ENCODE results near the gene TFIP11. TPM values are rescaled to one million over a fixed set of nuclear protein-coding genes. Genes with fewer than 3 reads are reported as not detected.

TFIP11 gene
- total RNA-seq, 2 donors from 2014 or later, result 21.9 to 33.2 TPM

- peak; percentile 23 for DNase-seq (ENCODE audit: low spot score)
- H3K27ac ChIP-seq, result no peak overlapping the region
- H3K4me3 ChIP-seq, result no peak overlapping the region
- WGBS, result 50% methylated on average over 6 of the region's 6 CpGs
- intact Hi-C loops (cut with DNase I), result no loop called here
- peaks cover 0 to 5% of the 10 kb centered on the region in 2 donors for H3K36me3 ChIP-seq
- no peaks in the 10 kb centered on the region for H3K9me3 ChIP-seq
- H3K27me3 ChIP-seq (replicated peaks; ENCODE audit: insufficient read depth), result no peaks in the 10 kb centered on the region
- no peak for TF ChIP-seq POLR2A (IDR thresholded peaks at IDR 0.05)
- no peak for TF ChIP-seq CTCF (IDR thresholded peaks at IDR 0.05)
- peak; percentile 58 for TF ChIP-seq POLR2AphosphoS5 (IDR thresholded peaks at IDR 0.05)
- no peaks in the 10 kb centered on the region for H3K4me1 ChIP-seq (replicated peaks)
These were observed 52.1 kb downstream of the TFIP11 start for GRCh38 chr22:26460202-26460601.

GRCh38 chr22:26457661-26458272 is 54.5 kb downstream of the TFIP11 start:
- no peaks in the 10 kb centered on the region for H3K36me3 ChIP-seq
- DNase-seq (ENCODE audit: low spot score), result no peak
- no peak overlapping the region for H3K4me3 ChIP-seq
- H3K27me3 ChIP-seq (replicated peaks; ENCODE audit: insufficient read depth), result no peaks in the 10 kb centered on the region
- no peaks in the 10 kb centered on the region for H3K4me1 ChIP-seq (replicated peaks)
- WGBS, result 96% methylated on average over 26 of the region's 26 CpGs
- TF ChIP-seq POLR2A (IDR thresholded peaks at IDR 0.05) (no peak), POLR2AphosphoS5 (IDR thresholded peaks at IDR 0.05) (no peak), CTCF (IDR thresholded peaks at IDR 0.05) (no peak)
- H3K9me3 ChIP-seq, result no peaks in the 10 kb centered on the region
- intact Hi-C loops (cut with DNase I), result no loop called here
- H3K27ac ChIP-seq, result no peak overlapping the region

GRCh38 chr22:26453812-26454500 is 58.3 kb downstream of the TFIP11 start:
- no peak for DNase-seq (ENCODE audit: low spot score)
- WGBS, result 94% methylated on average over 5 of the region's 5 CpGs
- intact Hi-C loops (cut with DNase I), result no loop called here
- Histone ChIP-seq H3K27me3 (replicated peaks; ENCODE audit: insufficient read depth) (no peaks in the 10 kb centered on the region), H3K4me1 (replicated peaks) (no peaks in the 10 kb centered on the region), H3K27ac (no peak overlapping the region), H3K9me3 (no peaks in the 10 kb centered on the region), H3K4me3 (no peak overlapping the region), H3K36me3 (no peaks in the 10 kb centered on the region)
- no peak for TF ChIP-seq POLR2A (IDR thresholded peaks at IDR 0.05)
- TF ChIP-seq CTCF (IDR thresholded peaks at IDR 0.05), result no peak
- TF ChIP-seq POLR2AphosphoS5 (IDR thresholded peaks at IDR 0.05), result no peak

GRCh38 chr22:26453216-26453615 is 59.1 kb downstream of the TFIP11 start:
- Histone ChIP-seq H3K27me3 (replicated peaks; ENCODE audit: insufficient read depth) (no peaks in the 10 kb centered on the region), H3K4me3 (no peak overlapping the region), H3K27ac (no peak overlapping the region), H3K4me1 (replicated peaks) (no peaks in the 10 kb centered on the region), H3K36me3 (no peaks in the 10 kb centered on the region), H3K9me3 (no peaks in the 10 kb centered on the region)
- no peak for DNase-seq (ENCODE audit: low spot score)
- intact Hi-C loops (cut with DNase I), result no loop called here
- TF ChIP-seq POLR2A (IDR thresholded peaks at IDR 0.05) (no peak), POLR2AphosphoS5 (IDR thresholded peaks at IDR 0.05) (no peak)
- WGBS, result 96% methylated on average over 9 of the region's 9 CpGs

- TF ChIP-seq POLR2A (IDR thresholded peaks at IDR 0.05), result no peak
- 91% methylated on average over 23 of the region's 23 CpGs for WGBS
- intact Hi-C loops (cut with DNase I), result no loop called here
- no peak for DNase-seq (ENCODE audit: low spot score)
- H3K4me1 ChIP-seq (replicated peaks), result no peaks in the 10 kb centered on the region
- H3K36me3 ChIP-seq, result no peaks in the 10 kb centered on the region
- H3K27ac ChIP-seq, result no peak overlapping the region
- no peaks in the 10 kb centered on the region for H3K27me3 ChIP-seq (replicated peaks; ENCODE audit: insufficient read depth)
- H3K9me3 ChIP-seq, result no peaks in the 10 kb centered on the region
- no peak overlapping the region for H3K4me3 ChIP-seq
These were observed 59.8 kb downstream of the TFIP11 start for GRCh38 chr22:26452236-26453016.

Data from prostate gland (tissue), 2 donors.